Activated T-helper 17 cell treated with anti-CD3 and anti-CD28 coated beads, Interleukin-2, amount 50 U/mL, for 72 hours (primary cell): ENCODE data around the gene ZCCHC17. TPM values are rescaled to one million over a fixed set of nuclear protein-coding genes. Genes with fewer than 3 reads are reported as not detected.
A peak's percentile ranks its signal among the peaks of the same experiment; 100 is the strongest.

Source experiments
- ATAC-seq: fragments of 150-1000 bp; cut with Tn5 transposase; replicated peaks from 2 replicates; pipeline ENCODE4 v1.10.0; 2021; ENCODE audit warnings: mild to moderate bottlenecking, moderate library complexity
- H3K27ac Mint-ChIP-seq: one replicate; pipeline ENCODE4 v1.8.0; 2022; ENCODE audit warnings: mixed read lengths
- H3K27me3 Mint-ChIP-seq: one replicate; pipeline ENCODE4 v1.8.0; 2022; ENCODE audit warnings: mixed read lengths
- H3K36me3 Mint-ChIP-seq: one replicate; pipeline ENCODE4 v1.8.0; 2022; ENCODE audit warnings: low read depth, mild to moderate bottlenecking, mixed read lengths
- H3K4me1 Mint-ChIP-seq: one replicate; pipeline ENCODE4 v1.8.0; 2022; ENCODE audit warnings: mixed read lengths
- H3K4me3 Mint-ChIP-seq: one replicate; pipeline ENCODE4 v1.8.0; 2022; ENCODE audit warnings: mild to moderate bottlenecking, mixed read lengths
- H3K9me3 Mint-ChIP-seq: one replicate; pipeline ENCODE4 v1.8.0; 2022; ENCODE audit warnings: mixed read lengths
- total RNA-seq, 2 donors: library from RNA; stranded (reverse); gene quantifications; one replicate each; pipeline ENCODE4 v1.2.3, GENCODE V29; 2022

ZCCHC17 gene
- total RNA-seq, 2 donors from 2014 or later, result 17.3 to 27.2 TPM

DNA sequence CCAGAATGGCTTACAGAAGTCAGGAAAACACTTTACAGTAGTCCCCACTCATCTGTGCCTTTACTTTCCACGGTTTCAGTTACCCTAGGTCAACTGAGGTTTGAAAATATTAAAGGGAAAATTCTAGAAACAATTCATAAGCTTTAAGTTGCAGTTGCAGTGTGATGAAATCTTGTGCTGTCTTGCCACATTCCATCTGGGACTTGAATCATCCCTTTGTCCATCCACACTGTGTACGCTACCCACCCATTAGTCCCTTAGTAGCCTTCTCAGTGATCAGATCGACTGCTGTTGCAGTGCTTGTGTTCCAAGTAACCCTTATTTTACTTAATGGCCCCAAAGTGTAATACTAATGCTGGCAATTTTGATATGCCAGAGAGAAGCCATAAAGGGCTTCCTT, 30.5 kb downstream of the ZCCHC17 start:
- H3K4me3 Mint-ChIP-seq, result no peak overlapping the region
- no peaks in the 10 kb centered on the region for H3K4me1 Mint-ChIP-seq
- H3K27ac Mint-ChIP-seq, result no peak overlapping the region

DNA sequence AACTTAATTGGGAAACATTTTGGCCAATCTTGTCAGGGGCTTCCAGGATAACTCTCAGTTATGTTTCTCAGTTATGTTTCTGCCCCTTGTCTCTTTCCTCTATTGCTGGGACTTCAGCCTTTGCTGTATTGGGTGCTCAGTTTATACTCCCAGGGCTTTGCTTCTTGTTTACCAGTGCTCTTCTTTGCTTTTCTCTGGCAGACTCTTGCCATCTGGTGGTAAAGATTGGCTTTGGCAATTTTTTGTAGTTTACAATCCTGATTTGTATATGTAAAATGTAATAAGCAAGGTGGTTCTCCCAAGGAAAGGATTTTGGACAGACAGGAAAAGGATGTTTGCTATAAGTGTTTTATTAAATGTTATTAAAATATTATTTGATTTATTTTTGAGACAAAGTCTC, 38.2 kb downstream of the ZCCHC17 start:
- Mint-ChIP-seq H3K4me1 (no peaks in the 10 kb centered on the region), H3K9me3 (no peaks in the 10 kb centered on the region), H3K4me3 (no peak overlapping the region), H3K27ac (no peak overlapping the region), H3K27me3 (no peaks in the 10 kb centered on the region), H3K36me3 (peaks cover 42% of the 10 kb centered on the region)
- ATAC-seq, result no peak

More for the DNA sequence above, 30.5 kb downstream of the ZCCHC17 start:
- Mint-ChIP-seq H3K27me3 (no peaks in the 10 kb centered on the region), H3K36me3 (peaks cover 9% of the 10 kb centered on the region), H3K9me3 (no peaks in the 10 kb centered on the region)
- ATAC-seq, result no peak

DNA sequence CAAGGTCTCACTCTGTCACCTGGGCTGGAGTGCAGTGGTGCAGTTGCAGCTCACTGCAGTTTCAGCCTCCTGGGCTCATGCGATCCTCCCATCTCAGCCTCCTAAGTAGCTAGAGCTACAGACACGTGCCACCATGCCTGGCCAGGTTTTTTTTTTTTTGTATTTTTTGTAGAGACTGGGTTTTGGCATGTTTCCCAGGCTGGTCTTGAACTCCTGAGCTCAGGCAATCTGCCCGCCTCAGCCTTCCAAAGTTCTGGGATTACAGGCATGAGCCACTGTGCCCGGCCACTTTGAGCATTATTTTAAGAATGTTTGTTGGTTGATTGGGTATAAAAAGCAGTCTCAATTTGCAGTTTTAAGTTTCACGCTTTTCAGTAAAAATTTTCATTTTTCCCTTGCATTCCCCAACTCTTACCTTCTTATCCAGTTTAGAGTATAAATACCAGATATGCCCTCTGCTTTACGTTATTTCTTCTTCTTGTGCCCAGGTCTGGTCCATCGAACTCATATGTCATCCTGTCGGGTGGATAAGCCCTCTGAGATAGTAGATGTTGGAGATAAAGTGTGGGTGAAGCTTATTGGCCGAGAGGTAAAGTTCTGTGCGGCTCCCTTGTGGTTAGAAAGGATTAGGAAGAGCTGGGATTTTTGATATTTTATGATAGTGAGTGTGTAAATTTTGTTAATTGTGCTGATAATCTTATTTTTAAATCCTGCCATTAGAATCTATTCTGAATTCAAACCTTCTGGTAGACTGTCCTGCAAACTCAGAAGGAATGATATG, 40.0 kb downstream of the ZCCHC17 start:
- Mint-ChIP-seq H3K9me3 (no peaks in the 10 kb centered on the region), H3K27me3 (no peaks in the 10 kb centered on the region), H3K36me3 (peaks cover 45% of the 10 kb centered on the region), H3K27ac (no peak overlapping the region), H3K4me3 (no peak overlapping the region), H3K4me1 (no peaks in the 10 kb centered on the region)
- ATAC-seq, result no peak

DNA sequence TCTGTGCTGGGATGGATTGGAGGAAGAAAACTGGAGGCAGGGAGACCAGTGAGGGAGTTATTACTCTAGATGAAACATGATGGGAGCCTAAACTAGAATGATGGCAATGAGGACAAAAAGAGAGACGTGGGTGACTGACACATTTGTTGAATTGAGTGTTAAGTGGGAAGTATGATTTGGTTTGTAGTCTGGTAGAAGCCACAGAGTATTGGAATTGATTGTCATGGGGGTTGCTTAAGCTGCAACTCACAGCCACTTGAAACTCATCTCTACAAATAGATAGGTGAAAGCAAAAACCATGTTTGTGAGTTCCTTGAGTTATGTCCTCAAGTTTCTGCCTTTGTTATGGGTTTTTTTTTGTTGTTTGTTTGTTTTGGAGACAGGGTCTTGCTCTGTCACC, 47.7 kb downstream of the ZCCHC17 start:
- peak; percentile 49 for ATAC-seq
- H3K4me1 Mint-ChIP-seq, result no peaks in the 10 kb centered on the region
- peaks cover 57% of the 10 kb centered on the region for H3K36me3 Mint-ChIP-seq
- no peak overlapping the region for H3K27ac Mint-ChIP-seq
- no peak overlapping the region for H3K4me3 Mint-ChIP-seq
- H3K27me3 Mint-ChIP-seq, result no peaks in the 10 kb centered on the region
- H3K9me3 Mint-ChIP-seq, result no peaks in the 10 kb centered on the region

DNA sequence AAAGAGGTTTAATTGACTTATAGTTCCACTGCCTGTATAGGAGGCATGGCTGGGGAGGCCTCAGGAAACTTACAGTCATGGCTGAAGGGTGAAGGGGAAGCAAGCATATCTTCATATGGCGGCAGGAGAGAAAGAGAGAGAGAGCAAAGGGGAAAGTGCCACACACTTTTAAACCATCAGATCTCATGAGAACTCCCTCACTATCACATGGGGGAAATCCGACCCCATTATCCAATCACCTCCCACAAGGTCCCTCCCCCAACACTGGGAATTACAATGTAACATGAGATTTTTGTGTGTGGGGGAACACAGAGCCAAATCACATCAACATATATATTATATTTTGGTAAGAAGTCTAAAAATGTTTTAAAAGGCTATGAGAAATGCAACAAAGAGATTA, 48.8 kb downstream of the ZCCHC17 start:
- Mint-ChIP-seq H3K9me3 (no peaks in the 10 kb centered on the region), H3K4me3 (no peak overlapping the region), H3K36me3 (peaks cover 60% of the 10 kb centered on the region), H3K4me1 (no peaks in the 10 kb centered on the region), H3K27ac (no peak overlapping the region), H3K27me3 (no peaks in the 10 kb centered on the region)
- ATAC-seq, result no peak

DNA sequence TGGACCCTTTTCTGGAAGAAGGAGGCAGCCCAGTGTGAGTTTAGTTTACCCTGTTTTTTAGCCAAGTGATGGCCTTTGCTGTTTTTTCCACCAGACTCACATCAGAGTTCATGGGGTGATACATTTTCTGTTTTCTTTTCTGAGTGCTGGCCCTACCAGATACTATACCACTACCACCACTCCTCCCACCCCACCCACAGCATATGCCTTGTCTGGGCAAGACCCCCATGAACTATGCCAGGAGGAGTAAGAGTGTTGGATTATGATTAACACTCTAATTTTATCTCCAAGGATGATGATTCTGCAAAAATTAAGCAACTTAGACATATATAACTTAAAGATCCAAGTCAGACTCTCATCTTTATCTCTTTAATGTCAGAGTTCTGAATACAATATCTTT, 50.0 kb downstream of the ZCCHC17 start:
- no peaks in the 10 kb centered on the region for H3K4me1 Mint-ChIP-seq
- H3K4me3 Mint-ChIP-seq, result no peak overlapping the region
- H3K27me3 Mint-ChIP-seq, result no peaks in the 10 kb centered on the region
- ATAC-seq, result no peak
- H3K9me3 Mint-ChIP-seq, result no peaks in the 10 kb centered on the region
- peaks cover 63% of the 10 kb centered on the region for H3K36me3 Mint-ChIP-seq
- no peak overlapping the region for H3K27ac Mint-ChIP-seq

DNA sequence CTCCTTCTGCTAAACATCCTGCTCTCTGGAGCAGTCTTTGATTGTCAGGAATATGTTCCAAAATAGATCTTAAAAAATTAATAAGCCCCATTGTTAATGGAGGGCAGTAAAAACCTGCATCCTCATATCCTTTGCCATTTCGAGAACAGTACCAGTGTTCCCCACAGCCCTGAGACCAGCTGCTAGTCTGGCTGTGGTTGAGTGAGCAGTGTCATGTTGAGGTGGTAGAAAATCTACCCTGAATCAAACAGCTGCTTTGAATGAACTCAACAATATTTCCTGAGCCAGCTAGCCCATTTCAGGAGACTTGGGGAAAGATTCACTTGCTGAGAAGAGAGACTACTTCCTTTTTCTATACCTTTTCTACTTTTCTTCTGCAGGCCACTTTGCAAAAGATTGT, 51.6 kb downstream of the ZCCHC17 start:
- H3K27me3 Mint-ChIP-seq, result no peaks in the 10 kb centered on the region
- no peak overlapping the region for H3K27ac Mint-ChIP-seq
- H3K4me1 Mint-ChIP-seq, result no peaks in the 10 kb centered on the region
- H3K4me3 Mint-ChIP-seq, result no peak overlapping the region
- H3K36me3 Mint-ChIP-seq, result peaks cover 74% of the 10 kb centered on the region
- no peaks in the 10 kb centered on the region for H3K9me3 Mint-ChIP-seq
- no peak for ATAC-seq

DNA sequence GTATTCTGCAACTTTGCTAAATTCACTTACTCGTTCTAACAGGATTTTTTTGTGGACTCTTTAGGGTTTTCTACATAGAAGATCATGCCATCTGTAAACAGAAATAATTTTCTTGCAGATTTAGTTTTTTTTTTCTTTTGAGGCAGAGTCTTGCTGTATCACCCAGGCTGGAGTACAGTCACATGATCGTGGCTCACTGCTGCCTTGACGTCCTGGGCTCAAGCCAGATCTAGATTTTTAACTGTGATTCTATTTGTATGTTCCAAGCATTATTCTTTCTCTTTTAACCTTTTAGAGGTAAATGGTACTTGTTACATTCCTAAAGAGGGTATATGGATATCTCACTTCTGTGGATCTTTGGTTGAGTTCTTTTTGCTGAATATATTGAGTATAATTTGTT, 57.5 kb downstream of the ZCCHC17 start:
- H3K9me3 Mint-ChIP-seq, result no peaks in the 10 kb centered on the region
- no peaks in the 10 kb centered on the region for H3K4me1 Mint-ChIP-seq
- ATAC-seq, result no peak
- peaks cover 94% of the 10 kb centered on the region for H3K36me3 Mint-ChIP-seq
- H3K27me3 Mint-ChIP-seq, result no peaks in the 10 kb centered on the region
- no peak overlapping the region for H3K27ac Mint-ChIP-seq
- H3K4me3 Mint-ChIP-seq, result no peak overlapping the region

DNA sequence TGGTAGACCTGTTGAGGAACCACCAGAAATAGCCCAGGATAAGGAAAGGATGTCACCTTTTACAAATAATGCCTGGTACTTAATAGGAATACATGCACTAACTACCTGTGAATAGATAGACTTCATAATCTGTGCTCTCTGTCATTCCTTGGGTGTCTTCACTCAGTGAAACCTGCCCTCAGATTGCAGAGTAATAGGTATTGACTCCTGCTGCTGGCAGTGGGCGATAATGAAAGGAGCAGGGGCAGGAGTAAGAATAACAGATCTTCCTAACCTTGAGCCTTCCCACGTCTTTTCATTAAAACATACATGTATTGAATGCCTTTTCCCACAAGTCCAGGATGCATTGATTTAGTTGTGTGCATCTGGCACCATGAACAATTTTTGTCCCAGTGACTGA, 59.6 kb downstream of the ZCCHC17 start:
- no peaks in the 10 kb centered on the region for H3K27me3 Mint-ChIP-seq
- no peak for ATAC-seq
- no peaks in the 10 kb centered on the region for H3K9me3 Mint-ChIP-seq
- peaks cover 94% of the 10 kb centered on the region for H3K36me3 Mint-ChIP-seq
- H3K27ac Mint-ChIP-seq, result no peak overlapping the region
- H3K4me1 Mint-ChIP-seq, result no peaks in the 10 kb centered on the region
- H3K4me3 Mint-ChIP-seq, result no peak overlapping the region

DNA sequence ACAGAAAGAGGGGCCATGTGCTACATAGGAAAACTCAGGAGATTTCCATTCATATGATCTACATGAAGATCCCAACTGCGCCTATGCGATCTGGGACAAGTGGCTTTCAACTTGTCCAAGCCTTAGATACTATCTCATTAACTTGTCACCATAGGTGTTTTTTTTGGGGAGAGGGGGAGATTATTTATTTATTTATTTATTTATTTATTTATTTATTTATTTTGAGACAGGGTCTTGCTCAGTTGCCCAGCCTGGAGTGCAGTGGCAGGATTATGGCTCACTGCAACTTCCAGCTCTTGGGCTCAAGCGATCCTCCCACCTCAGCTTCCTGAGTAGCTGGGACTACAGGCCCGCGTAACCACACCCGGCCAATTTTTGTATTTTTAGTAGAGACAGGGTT, 64.8 kb downstream of the ZCCHC17 start:
- Mint-ChIP-seq H3K36me3 (peaks cover 87% of the 10 kb centered on the region), H3K4me3 (no peak overlapping the region)
- ATAC-seq, result no peak

DNA sequence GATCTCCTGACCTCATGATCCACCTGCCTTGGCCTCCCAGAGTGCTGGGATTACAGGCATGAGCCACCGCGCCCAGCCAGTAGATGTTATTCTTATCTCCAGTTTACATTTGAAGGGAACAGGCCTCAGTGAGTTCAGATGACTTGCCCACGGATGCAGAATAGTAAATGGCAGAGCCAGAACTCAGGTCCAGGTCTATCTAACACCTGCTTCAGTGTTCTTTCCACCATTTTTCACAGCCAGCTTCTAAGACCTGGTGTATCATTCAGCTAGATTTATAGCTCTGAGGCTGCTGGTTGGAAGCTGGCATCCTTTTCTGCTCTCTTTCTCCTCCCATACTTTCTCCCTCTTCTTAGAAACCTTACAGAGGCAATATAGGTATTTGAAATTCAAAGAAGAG, 65.2 kb downstream of the ZCCHC17 start:
- Mint-ChIP-seq H3K4me1 (no peaks in the 10 kb centered on the region), H3K36me3 (peaks cover 83% of the 10 kb centered on the region), H3K4me3 (no peak overlapping the region)

More for the DNA sequence above, 64.8 kb downstream of the ZCCHC17 start:
- no peak overlapping the region for H3K27ac Mint-ChIP-seq
- no peaks in the 10 kb centered on the region for H3K9me3 Mint-ChIP-seq
- H3K4me1 Mint-ChIP-seq, result no peaks in the 10 kb centered on the region
- H3K27me3 Mint-ChIP-seq, result no peaks in the 10 kb centered on the region

DNA sequence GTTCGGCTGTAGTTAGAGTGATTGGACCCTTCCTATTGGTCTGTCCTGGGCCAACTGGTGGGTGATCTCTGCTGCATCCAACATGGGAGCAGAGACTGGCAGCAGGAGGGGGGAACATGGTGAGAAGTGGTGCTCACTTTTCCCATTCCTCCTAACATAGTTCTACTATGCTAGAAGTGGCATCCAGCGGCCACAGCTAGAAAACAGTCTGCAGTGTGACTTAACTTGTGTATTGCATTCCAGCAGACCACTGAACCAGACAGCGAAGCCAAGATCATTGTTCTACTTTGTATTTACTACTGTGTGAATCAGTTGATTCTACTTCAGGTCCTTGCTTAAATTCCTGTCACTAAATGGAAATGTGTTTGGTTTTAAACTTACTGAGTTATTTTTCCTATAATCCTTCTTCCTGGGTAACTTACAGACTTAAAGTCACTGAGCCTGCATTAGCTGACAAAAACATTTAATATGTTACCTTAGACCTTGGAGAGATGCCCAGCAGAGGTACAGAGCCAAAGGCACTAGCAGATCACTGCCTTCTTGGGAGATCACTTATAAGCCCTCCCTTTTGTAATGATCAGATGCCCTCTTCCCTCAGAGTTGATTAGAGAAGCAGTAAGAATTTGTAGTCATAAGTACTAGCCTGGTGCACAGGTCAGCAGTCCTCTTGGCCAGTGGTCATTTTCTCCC, 67.9 kb downstream of the ZCCHC17 start:
- H3K36me3 Mint-ChIP-seq, result peaks cover 57% of the 10 kb centered on the region
- no peak overlapping the region for H3K4me3 Mint-ChIP-seq
- ATAC-seq, result no peak
- H3K9me3 Mint-ChIP-seq, result no peaks in the 10 kb centered on the region
- H3K4me1 Mint-ChIP-seq, result no peaks in the 10 kb centered on the region
- H3K27ac Mint-ChIP-seq, result no peak overlapping the region
- H3K27me3 Mint-ChIP-seq, result no peaks in the 10 kb centered on the region

More for the DNA sequence above, 65.2 kb downstream of the ZCCHC17 start:
- H3K27ac Mint-ChIP-seq, result no peak overlapping the region
- H3K9me3 Mint-ChIP-seq, result no peaks in the 10 kb centered on the region
- ATAC-seq, result no peak
- no peaks in the 10 kb centered on the region for H3K27me3 Mint-ChIP-seq

DNA sequence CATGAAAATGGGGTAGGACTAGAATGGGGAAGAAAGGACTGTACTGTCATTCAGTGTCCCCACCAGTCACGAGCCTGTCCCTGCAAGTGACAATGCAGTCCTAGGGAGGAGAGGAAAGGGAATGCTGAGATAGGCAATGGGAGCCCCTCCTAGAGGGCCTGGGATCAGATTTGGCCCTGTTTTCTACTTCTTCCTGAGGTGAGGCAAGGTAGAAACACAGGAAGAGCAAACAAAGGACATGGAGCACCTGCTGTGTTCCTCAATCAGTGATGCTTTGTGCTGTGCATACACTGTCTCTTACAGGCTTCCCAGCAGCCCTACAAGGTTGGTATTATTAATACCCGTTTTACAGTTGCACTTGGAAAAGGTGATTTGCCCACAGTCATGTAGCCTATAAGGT, 70.0 kb downstream of the ZCCHC17 start:
- ATAC-seq, result no peak

DNA sequence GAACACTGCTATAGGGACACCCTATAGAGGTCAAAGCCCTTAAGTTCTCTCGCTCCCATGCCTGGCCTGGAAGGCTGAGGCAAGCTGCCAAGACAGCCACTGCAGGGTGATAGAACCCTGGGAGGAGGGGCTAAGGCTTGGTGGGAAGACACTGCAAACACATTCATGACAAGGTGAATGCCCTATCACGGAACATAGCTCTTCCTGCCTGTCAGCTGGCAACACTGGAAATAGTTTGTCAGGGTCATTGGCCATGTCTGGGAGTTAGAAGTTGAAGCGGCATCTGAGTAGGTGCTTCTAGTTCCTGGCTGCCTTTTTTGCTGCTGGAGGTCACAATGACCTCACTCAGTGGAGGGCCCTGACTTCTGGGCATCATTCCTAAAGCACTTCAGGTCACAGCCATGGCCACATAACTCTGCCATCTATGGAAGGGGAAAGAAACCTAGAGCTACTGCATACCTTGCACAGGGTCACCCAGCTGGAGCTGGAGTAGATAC, 71.8 kb downstream of the ZCCHC17 start:
- H3K4me3 Mint-ChIP-seq, result no peak overlapping the region
- no peak for ATAC-seq
- H3K9me3 Mint-ChIP-seq, result no peaks in the 10 kb centered on the region
- H3K4me1 Mint-ChIP-seq, result peaks cover 10% of the 10 kb centered on the region
- no peak overlapping the region for H3K27ac Mint-ChIP-seq
- H3K27me3 Mint-ChIP-seq, result peaks cover 8% of the 10 kb centered on the region
- peaks cover 23% of the 10 kb centered on the region for H3K36me3 Mint-ChIP-seq

More for the DNA sequence above, 70.0 kb downstream of the ZCCHC17 start:
- Mint-ChIP-seq H3K4me3 (no peak overlapping the region), H3K27ac (no peak overlapping the region), H3K4me1 (no peaks in the 10 kb centered on the region), H3K36me3 (peaks cover 36% of the 10 kb centered on the region), H3K9me3 (no peaks in the 10 kb centered on the region), H3K27me3 (no peaks in the 10 kb centered on the region)

DNA sequence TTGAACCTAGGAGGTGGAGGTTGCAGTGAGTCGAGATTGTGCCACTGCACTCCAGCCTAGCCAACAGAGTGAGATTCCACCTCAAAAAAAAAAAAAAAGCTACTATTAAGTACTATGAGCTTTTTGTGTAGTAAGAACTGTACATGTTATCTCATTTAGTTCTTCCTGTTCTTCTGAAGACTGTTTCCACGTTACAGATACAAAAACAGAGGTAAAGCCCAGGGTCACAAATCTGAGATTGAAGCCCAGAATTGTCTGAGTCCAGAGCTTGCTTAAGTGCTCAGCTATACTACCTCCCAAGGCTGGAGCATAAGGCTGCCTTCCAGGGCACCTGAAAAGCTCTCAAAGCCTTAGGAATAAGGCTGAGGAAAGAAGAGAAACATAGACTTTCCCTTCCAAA, 73.2 kb downstream of the ZCCHC17 start:
- Mint-ChIP-seq H3K27me3 (peaks cover 8% of the 10 kb centered on the region), H3K36me3 (peaks cover 9% of the 10 kb centered on the region), H3K4me3 (no peak overlapping the region), H3K27ac (no peak overlapping the region), H3K4me1 (peaks cover 10% of the 10 kb centered on the region), H3K9me3 (no peaks in the 10 kb centered on the region)
- no peak for ATAC-seq
